Gastroesophageal sphincter (tissue), 4 donors: ENCODE results near the gene PTCH1. TPM values are rescaled to one million over a fixed set of nuclear protein-coding genes. Genes with fewer than 3 reads are reported as not detected.

ENCODE experiments used
- ATAC-seq: fragments of 150-250 bp; one replicate; pipeline ENCODE4 v1.9.1; 2016; ENCODE audit warnings: mild to moderate bottlenecking, moderate library complexity
- H3K27ac ChIP-seq, 4 donors: fragments of 200-600 bp; sonication (generic) in 3 of 4; 1 replicate in 3 of 4; 2 replicates in 1 of 4; pipeline ENCODE4 v1.5.1; 2016 to 2019
- H3K27me3 ChIP-seq: fragments of 200-600 bp; sonication (generic); one replicate; pipeline ENCODE4 v1.5.1; 2019
- H3K36me3 ChIP-seq, 2 donors: fragments of 200-600 bp; sonication (generic); one replicate each; pipeline ENCODE4 v1.5.1; 2019; ENCODE audit warnings: control low read depth in 1 of 2
- H3K4me1 ChIP-seq, 3 donors: fragments of 200-600 bp; sonication (generic); 1 replicate in 2 of 3; 2 replicates in 1 of 3; pipeline ENCODE4 v1.5.1; 2016 to 2019; ENCODE audit warnings: control low read depth in 2 of 3
- H3K4me3 ChIP-seq, 2 donors: fragments of 200-600 bp; sonication (generic); one replicate each; pipeline ENCODE4 v1.5.1; 2019; ENCODE audit warnings: mild to moderate bottlenecking in 1 of 2, moderate library complexity in 1 of 2
- H3K9me3 ChIP-seq, 3 donors: fragments of 200-600 bp; sonication (generic); one replicate each; pipeline ENCODE4 v1.5.1; 2017 to 2019; ENCODE audit warnings: control low read depth in 2 of 3
- CTCF ChIP-seq, 4 experiments: fragments of 200-600 bp in 2 of 4; fragments of 450-650 bp in 2 of 4; sonication (generic) in 1 of 4; IDR thresholded peaks; one replicate each; pipeline ENCODE4 v1.5.1; 2017 to 2019; ENCODE audit warnings: antibody characterized with exemption in 4 of 4, mild to moderate bottlenecking in 2 of 4, moderate library complexity in 2 of 4
- EP300 ChIP-seq: sonication (generic); formaldehyde crosslinking; IDR thresholded peaks from one replicate; pipeline ENCODE4 v1.6.1; 2017; ENCODE audit warnings: antibody characterized with exemption, mild to moderate bottlenecking
- POLR2A ChIP-seq, 2 donors: fragments of 450-650 bp; IDR thresholded peaks; one replicate each; pipeline ENCODE4 v1.6.1; 2017; ENCODE audit warnings: antibody characterized with exemption in 2 of 2, mild to moderate bottlenecking in 2 of 2, moderate library complexity in 1 of 2
- POLR2AphosphoS5 ChIP-seq: sonication (generic); formaldehyde crosslinking; IDR thresholded peaks from one replicate; pipeline ENCODE4 v1.6.1; 2017; ENCODE audit warnings: antibody characterized with exemption
- WGBS, 2 donors: methylation state at CpG; one replicate each; pipeline ENCODE4 v1.1.5; 2018; ENCODE audit warnings: low coverage in 1 of 2; 5-methylcytosine and 5-hydroxymethylcytosine counted together
- total RNA-seq, 4 donors: library from RNA; depleted of rRNA; stranded (reverse); fragments of >200 nt; gene quantifications; one replicate each; pipeline ENCODE4 v1.1.0, GENCODE V29; 2016

Gene PTCH1
- total RNA-seq, 4 donors from 2014 or later = 12.5 to 20.3 (median 15.5) TPM

- no peaks in the 10 kb centered on the region for H3K9me3 ChIP-seq
- peak; percentile 90 for ATAC-seq
- peak overlapping the region; percentile 69 to 92 for H3K4me3 ChIP-seq
- WGBS, 2 donors = 0 to 1% methylated on average over 15 to 23 of the region's 102 CpGs
- TF ChIP-seq EP300 (no peak), POLR2A (IDR thresholded peaks at IDR 0.05) (peak; percentile 55 to 70), CTCF (IDR thresholded peaks at IDR 0.05) (peak in 1 of 4 experiments; percentile 6)
- peaks cover 0 to 35% (median 8%) of the 10 kb centered on the region in 3 donors for H3K4me1 ChIP-seq
- H3K27me3 ChIP-seq = peaks cover 9% of the 10 kb centered on the region
- H3K36me3 ChIP-seq = no peaks in the 10 kb centered on the region
- peak overlapping the region; percentile 81 to 96 (median 92) for H3K27ac ChIP-seq
Observed at GRCh38 chr9:95510709-95511615, 5.8 kb downstream of the PTCH1 start.

GRCh38 chr9:95509851-95510708 lies 6.7 kb downstream of the PTCH1 start:
- WGBS, 2 donors = 0 to 1% methylated on average over 27 to 38 of the region's 38 CpGs

GRCh38 chr9:95508968-95509850 lies 7.6 kb downstream of the PTCH1 start:
- no peaks in the 10 kb centered on the region for H3K9me3 ChIP-seq
- WGBS, 2 donors = 0 to 1% methylated on average over 28 to 31 of the region's 48 CpGs
- peaks cover 0 to 39% (median 6%) of the 10 kb centered on the region in 3 donors for H3K4me1 ChIP-seq
- H3K27me3 ChIP-seq = no peaks in the 10 kb centered on the region
- no peaks in the 10 kb centered on the region for H3K36me3 ChIP-seq
- H3K27ac ChIP-seq = peak overlapping the region; percentile 62 to 94 (median 92)
- TF ChIP-seq POLR2AphosphoS5 = no peak
- peak overlapping the region; percentile 69 to 92 for H3K4me3 ChIP-seq
- ATAC-seq = peak; percentile 38

More at GRCh38 chr9:95509851-95510708, 6.7 kb downstream of the PTCH1 start:
- Histone ChIP-seq H3K27ac (peak overlapping the region; percentile 35 to 96 (median 92)), H3K9me3 (no peaks in the 10 kb centered on the region), H3K27me3 (peaks cover under 1% of the 10 kb centered on the region), H3K36me3 (no peaks in the 10 kb centered on the region), H3K4me1 (peaks cover 0 to 31% (median 0%) of the 10 kb centered on the region in 3 donors), H3K4me3 (peak overlapping the region; percentile 69 to 92)
- ATAC-seq = no peak
- TF ChIP-seq EP300 (no peak), POLR2A (IDR thresholded peaks at IDR 0.05) (no peak), CTCF (IDR thresholded peaks at IDR 0.05) (no peak), POLR2AphosphoS5 (no peak)

GRCh38 chr9:95508242-95508967 lies 8.4 kb downstream of the PTCH1 start:
- Histone ChIP-seq H3K4me3 (peak overlapping the region; percentile 69 to 92), H3K4me1 (peaks cover 0 to 43% (median 8%) of the 10 kb centered on the region in 3 donors), H3K27ac (peak overlapping the region; percentile 62 to 94 (median 92)), H3K27me3 (no peaks in the 10 kb centered on the region), H3K36me3 (no peaks in the 10 kb centered on the region), H3K9me3 (no peaks in the 10 kb centered on the region)
- ATAC-seq = no peak
- no CpG with 5 or more reads among the region's 111 CpGs for WGBS, 2 donors
- TF ChIP-seq POLR2A (IDR thresholded peaks at IDR 0.05) (peak in 1 of 2 donors; percentile 2), POLR2AphosphoS5 (no peak)
